Endothelial cell of umbilical vein (primary cell): ENCODE measurements around the gene SPEF1. TPM values are rescaled to one million over a fixed set of nuclear protein-coding genes. Genes with fewer than 3 reads are reported as not detected.

Source experiments
- BruUV-seq: library from RNA; stranded (reverse); fragments of 400-500 nt; replicated peaks from 2 replicates; lab custom pipeline; 2021; lab: Mats Ljungman, UMichigan
- CTCF ChIA-PET: fragments of 300-600, 350-600 bp; sonication (Branson Sonifier 250); formaldehyde crosslinking; loops from one replicate; lab custom pipeline; 2021; ENCODE audit warnings: antibody characterized with exemption, inconsistent platforms; lab: Charles Lee
- POLR2A ChIA-PET: fragments of 300-600, 350-600 bp; sonication (Branson Sonifier 250); formaldehyde crosslinking; loops from one replicate; lab custom pipeline; 2021; ENCODE audit warnings: antibody characterized with exemption, inconsistent platforms; lab: Charles Lee
- DNase-seq: peaks from one replicate; pipeline ENCODE4 v3.0.0-alpha.2; 2011; ENCODE audit warnings: low read depth, low spot score
- FAIRE-seq: peaks from 2 replicates; lab custom pipeline; 2011; peaks lifted over from hg19 to GRCh38; lab: Jason Lieb, UNC
- H2AFZ ChIP-seq: 2 replicates; pipeline ENCODE4 v1.6.0; 2012; ENCODE audit warnings: low read depth, low read length, control low read depth, inconsistent platforms
- H3K27ac ChIP-seq: 2 replicates; pipeline ENCODE4 v1.5.1; 2011; ENCODE audit warnings: low read depth, mild to moderate bottlenecking, control low read depth, low read length, moderate library complexity; ENCODE audit not compliant: insufficient read depth
- H3K27me3 ChIP-seq, 2 experiments: 2 replicates each; pipeline versions ENCODE4 v1.6.0 to v1.6.1; 2011; ENCODE audit warnings: low read length in 2 of 2, mixed read lengths in 1 of 2; ENCODE audit not compliant: control insufficient read depth in 2 of 2, insufficient read depth in 2 of 2
- H3K36me3 ChIP-seq, 2 experiments: 2 replicates in 1 of 2; 3 replicates in 1 of 2; pipeline ENCODE4 v1.5.1; 2011; ENCODE audit warnings: low read length in 2 of 2, mild to moderate bottlenecking in 1 of 2, moderate library complexity in 1 of 2; ENCODE audit not compliant: control insufficient read depth in 2 of 2, insufficient read depth in 2 of 2; ENCODE audit errors: extremely low read depth in 1 of 2
- H3K4me1 ChIP-seq: 3 replicates; pipeline ENCODE4 v1.5.1; 2011; ENCODE audit warnings: mild to moderate bottlenecking, low read length; ENCODE audit not compliant: control insufficient read depth, insufficient read depth; ENCODE audit errors: extremely low read depth
- H3K4me2 ChIP-seq: 2 replicates; pipeline ENCODE4 v1.6.1; 2011; ENCODE audit warnings: low read length, control low read depth, mixed read lengths; ENCODE audit not compliant: insufficient read depth
- H3K4me3 ChIP-seq, 3 experiments: fragments of 200-600 bp in 1 of 3; sonication (generic), shearing (Covaris generic) in 1 of 3; replicated peaks in 1 of 3; 2 replicates each; pipeline ENCODE4 v1.5.1; 2011 to 2016; ENCODE audit warnings: control low read depth in 3 of 3, low read length in 3 of 3, mild to moderate bottlenecking in 2 of 3, inconsistent platforms in 1 of 3, low read depth in 1 of 3, moderate library complexity in 1 of 3; ENCODE audit not compliant: insufficient read depth in 1 of 3
- H3K79me2 ChIP-seq: 2 replicates; pipeline ENCODE4 v1.6.0; 2012; ENCODE audit warnings: low read length, inconsistent platforms; ENCODE audit not compliant: control insufficient read depth, insufficient read depth
- H3K9ac ChIP-seq: replicated peaks from 2 replicates; pipeline ENCODE3; 2011; ENCODE audit warnings: low read length, control low read depth; ENCODE audit not compliant: insufficient read depth; ENCODE audit errors: extremely low read depth
- H3K9me1 ChIP-seq: replicated peaks from 3 replicates; pipeline ENCODE4 v1.6.0; 2011; ENCODE audit warnings: mild to moderate bottlenecking, low read length; ENCODE audit not compliant: control insufficient read depth, insufficient read depth; ENCODE audit errors: extremely low read depth
- H3K9me3 ChIP-seq: replicated peaks from 2 replicates; pipeline ENCODE4 v1.5.1; 2012; ENCODE audit warnings: low read length, inconsistent platforms; ENCODE audit not compliant: control insufficient read depth, insufficient read depth
- H4K20me1 ChIP-seq: replicated peaks from 2 replicates; pipeline ENCODE3; 2011; ENCODE audit warnings: mild to moderate bottlenecking, low read length; ENCODE audit not compliant: control insufficient read depth, insufficient read depth; ENCODE audit errors: extremely low read depth
- EZH2 ChIP-seq: IDR thresholded peaks from 2 replicates; pipeline ENCODE4 v1.6.1; 2012; ENCODE audit warnings: borderline replicate concordance, low read depth, mild to moderate bottlenecking, moderate library complexity, low read length, inconsistent platforms; ENCODE audit not compliant: severe bottlenecking
- FOS ChIP-seq: IDR thresholded peaks from 2 replicates; pipeline ENCODE4 v1.6.1; 2011; ENCODE audit warnings: mild to moderate bottlenecking, low read length, moderate library complexity, borderline replicate concordance; ENCODE audit not compliant: insufficient read depth
- GATA2 ChIP-seq: IDR thresholded peaks from 2 replicates; pipeline ENCODE4 v1.7.0; 2011; ENCODE audit warnings: low read depth, mild to moderate bottlenecking, moderate library complexity, mixed read lengths, low read length; ENCODE audit not compliant: insufficient read length, insufficient read depth
- JUN ChIP-seq: IDR thresholded peaks from 2 replicates; pipeline ENCODE4 v1.6.1; 2011; ENCODE audit warnings: borderline replicate concordance, low read depth; ENCODE audit not compliant: insufficient read length, insufficient read depth
- MYC ChIP-seq: IDR thresholded peaks from one replicate; pipeline ENCODE4 v1.6.1; 2011; ENCODE audit warnings: mild to moderate bottlenecking, low read depth, low read length
- POLR2A ChIP-seq: IDR thresholded peaks from 2 replicates; pipeline ENCODE4 v1.6.1; 2012; ENCODE audit warnings: low read depth, mild to moderate bottlenecking, control low read depth, low read length
- POLR2AphosphoS5 ChIP-seq: IDR thresholded peaks from 2 replicates; pipeline ENCODE4 v1.6.1; 2012; ENCODE audit warnings: low read depth, mild to moderate bottlenecking, control low read depth, low read length, moderate library complexity; ENCODE audit not compliant: insufficient read depth
- dilution Hi-C: fragments of 300-500 bp; cut with MboI; formaldehyde crosslinking; loops from one replicate; pipeline ENCODE4 v1.15.0; 2019; ENCODE audit warnings: low sequenced_read_pairs; ENCODE audit not compliant: extremely low pct_ligation_motif_present
- intact Hi-C: fragments of 100-400 bp; cut with micrococcal nuclease; formaldehyde crosslinking; loops from one replicate; pipeline ENCODE4 v1.10.0; 2022
- polyA plus RNA-seq, 4 experiments: library from polyadenylated mRNA; depleted of rRNA in 3 of 4; stranded (reverse) in 3 of 4; unstranded in 1 of 4; fragments of >200 nt; gene quantifications; 2 replicates each; pipeline versions ENCODE4 v1.2.1 to v1.2.3, GENCODE V29; 2011 to 2012; ENCODE audit warnings: missing spikeins in 1 of 4
- total RNA-seq: library from RNA; stranded (reverse); gene quantifications from 2 replicates; pipeline ENCODE4 v1.2.3, GENCODE V29; 2021
- TF ChIP-seq, protein P1 (sequence below): IDR thresholded peaks from 2 replicates; pipeline ENCODE4 v1.6.1; 2011; ENCODE audit not compliant: insufficient read depth, insufficient read length
- TF ChIP-seq, protein P2 (sequence below), 2 donors: IDR thresholded peaks; 1 replicate in 1 of 2; 2 replicates in 1 of 2; pipeline ENCODE4 v1.5.1; 2011; ENCODE audit warnings: low read length in 2 of 2, mild to moderate bottlenecking in 2 of 2, moderate library complexity in 2 of 2, control low read depth in 1 of 2, inconsistent platforms in 1 of 2, low read depth in 1 of 2; ENCODE audit not compliant: insufficient read depth in 1 of 2; ENCODE audit errors: extremely low read depth in 1 of 2

SPEF1 gene
- total and polyA plus RNA-seq, 2 donors (not counting 3 experiments of a cell fraction or from before 2014, with no cell fraction given): 0.07 to 0.44 TPM

DNA sequence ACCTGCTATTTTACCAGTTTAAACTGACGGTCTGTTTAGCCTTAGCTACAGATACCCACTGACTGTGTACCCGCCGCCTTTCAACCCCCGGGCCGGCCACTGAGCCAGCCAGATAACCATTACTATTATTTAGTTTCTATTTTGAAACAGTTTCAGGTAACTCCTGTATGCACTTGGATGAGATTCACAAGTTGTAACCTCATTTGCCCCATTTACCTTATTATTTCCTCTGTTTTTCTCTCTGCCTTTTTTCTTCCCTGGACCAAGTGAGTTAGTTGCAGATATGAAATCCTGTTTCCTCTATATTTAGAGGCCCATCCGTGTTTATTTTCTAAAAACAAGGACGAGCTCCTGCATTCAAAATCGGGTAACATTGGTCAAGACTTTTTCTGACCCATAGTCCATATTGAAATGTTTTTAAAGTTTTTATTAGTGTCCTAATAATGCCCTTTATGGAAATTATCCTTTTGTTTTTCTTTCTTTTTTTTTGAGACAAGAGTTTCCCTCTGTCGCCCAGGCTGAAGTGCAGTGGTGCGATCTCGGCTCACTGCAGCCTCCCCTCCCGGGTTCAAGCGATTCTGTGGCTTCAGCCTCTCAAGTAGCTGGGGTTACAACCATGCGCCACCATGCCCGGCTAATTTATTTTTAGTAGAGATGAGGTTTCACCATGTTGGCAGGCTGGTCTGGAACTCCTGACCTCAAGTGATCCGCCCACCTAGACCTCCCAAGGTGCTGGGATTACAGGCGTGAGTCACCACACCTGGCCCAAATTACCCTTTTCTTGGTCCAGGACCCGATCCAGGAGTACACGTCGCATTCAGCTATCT lies 39.9 kb upstream of the SPEF1 start:
- no peaks in the 10 kb centered on the region for H3K9me1 ChIP-seq
- TF ChIP-seq, protein P1, sequence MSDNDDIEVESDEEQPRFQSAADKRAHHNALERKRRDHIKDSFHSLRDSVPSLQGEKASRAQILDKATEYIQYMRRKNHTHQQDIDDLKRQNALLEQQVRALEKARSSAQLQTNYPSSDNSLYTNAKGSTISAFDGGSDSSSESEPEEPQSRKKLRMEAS: no peak
- TF ChIP-seq FOS: no peak
- TF ChIP-seq EZH2: no peak
- no peak for TF ChIP-seq POLR2AphosphoS5
- TF ChIP-seq JUN: no peak
- TF ChIP-seq, protein P2, sequence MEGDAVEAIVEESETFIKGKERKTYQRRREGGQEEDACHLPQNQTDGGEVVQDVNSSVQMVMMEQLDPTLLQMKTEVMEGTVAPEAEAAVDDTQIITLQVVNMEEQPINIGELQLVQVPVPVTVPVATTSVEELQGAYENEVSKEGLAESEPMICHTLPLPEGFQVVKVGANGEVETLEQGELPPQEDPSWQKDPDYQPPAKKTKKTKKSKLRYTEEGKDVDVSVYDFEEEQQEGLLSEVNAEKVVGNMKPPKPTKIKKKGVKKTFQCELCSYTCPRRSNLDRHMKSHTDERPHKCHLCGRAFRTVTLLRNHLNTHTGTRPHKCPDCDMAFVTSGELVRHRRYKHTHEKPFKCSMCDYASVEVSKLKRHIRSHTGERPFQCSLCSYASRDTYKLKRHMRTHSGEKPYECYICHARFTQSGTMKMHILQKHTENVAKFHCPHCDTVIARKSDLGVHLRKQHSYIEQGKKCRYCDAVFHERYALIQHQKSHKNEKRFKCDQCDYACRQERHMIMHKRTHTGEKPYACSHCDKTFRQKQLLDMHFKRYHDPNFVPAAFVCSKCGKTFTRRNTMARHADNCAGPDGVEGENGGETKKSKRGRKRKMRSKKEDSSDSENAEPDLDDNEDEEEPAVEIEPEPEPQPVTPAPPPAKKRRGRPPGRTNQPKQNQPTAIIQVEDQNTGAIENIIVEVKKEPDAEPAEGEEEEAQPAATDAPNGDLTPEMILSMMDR (IDR thresholded peaks at IDR 0.05; ENCODE audit: extremely low read depth in 1 of 2, insufficient read depth in 1 of 2, low read depth in 1 of 2, low read length in 2 of 2): no peak
- no peak for TF ChIP-seq MYC
- no peak for TF ChIP-seq GATA2
- TF ChIP-seq POLR2A: no peak
- H2AFZ ChIP-seq: no peak overlapping the region
- no TSS peak for BruUV-seq
- dilution Hi-C loops (no loop called here), intact Hi-C loops (loop anchor here (1.0 to 2.0 kb wide), 8 partner anchors 10 to 193 kb away; partner anchors contain the start of genes CDC25B, CENPB, MAVS and PANK2)
- peak; percentile 71 for FAIRE-seq
- DNase-seq: no peak
- ChIA-PET POLR2A (interaction anchor here (0.6 to 1.7 kb wide), 7 partner anchors 16 to 264 kb away, joined by 3 to 4 read pairs (median 3); partner anchors contain the start of gene CDC25B), CTCF (interaction anchor here (0.7 to 5.1 kb wide), 23 partner anchors 10 to 264 kb away, joined by 3 to 214 read pairs (median 5); partner anchors contain the start of genes ADISSP, CDC25B, CENPB and SPEF1)
- H3K36me3 ChIP-seq: peaks cover 2 to 14% of the 10 kb centered on the region in 2 experiments
- H4K20me1 ChIP-seq: no peaks in the 10 kb centered on the region
- peak overlapping the region; percentile 94 for H3K9ac ChIP-seq
- peak overlapping the region; percentile 84 for H3K27ac ChIP-seq
- peak overlapping the region; percentile 92 for H3K4me2 ChIP-seq
- no peaks in the 10 kb centered on the region for H3K9me3 ChIP-seq
- H3K4me3 ChIP-seq: peak overlapping the region; percentile 50 to 86 (median 55)
- H3K79me2 ChIP-seq: peaks cover 4% of the 10 kb centered on the region
- H3K27me3 ChIP-seq: no peaks in the 10 kb centered on the region
- peaks cover 7% of the 10 kb centered on the region for H3K4me1 ChIP-seq
